Caco-2 (cell line): Measurements from ENCODE around the gene BAG2. TPM values are rescaled to one million over a fixed set of nuclear protein-coding genes. Genes with fewer than 3 reads are reported as not detected.

Source experiments
- BruUV-seq: library from RNA; stranded (reverse); fragments of 400-500 nt; replicated peaks from 2 replicates; lab custom pipeline; 2021; lab: Mats Ljungman, UMichigan
- CTCF ChIA-PET: fragments of 300-600 bp; sonication (Branson Sonifier 250); formaldehyde crosslinking; loops from one replicate; lab custom pipeline; 2022; ENCODE audit warnings: antibody characterized with exemption; lab: Charles Lee
- POLR2A ChIA-PET: fragments of 300-600 bp; sonication (Branson Sonifier 250); formaldehyde crosslinking; loops from one replicate; lab custom pipeline; 2022; ENCODE audit warnings: antibody characterized with exemption; lab: Charles Lee
- DNase-seq, 2 experiments: peaks; one replicate each; pipeline versions ENCODE4 v3.0.0 to v3.0.0-alpha.2; 2020 to 2022
- H3K27me3 ChIP-seq: replicated peaks from 2 replicates; pipeline ENCODE4 v1.6.0; 2011; ENCODE audit warnings: low read length; ENCODE audit not compliant: control insufficient read depth, insufficient read depth
- H3K36me3 ChIP-seq: 2 replicates; pipeline ENCODE4 v1.5.1; 2011; ENCODE audit warnings: low read length; ENCODE audit not compliant: control insufficient read depth, insufficient read depth
- H3K4me1 ChIP-seq: fragments of 250-450 bp; sonication (Bioruptor Pico); 2 replicates; pipeline ENCODE4 v1.5.1; 2020; ENCODE audit warnings: mild to moderate bottlenecking
- H3K4me3 ChIP-seq: 2 replicates; pipeline ENCODE4 v1.5.1; 2011; ENCODE audit warnings: low read depth, mild to moderate bottlenecking, control low read depth, low read length
- H3K9me3 ChIP-seq: fragments of 250-450 bp; sonication (Bioruptor Pico); 2 replicates; pipeline ENCODE4 v1.5.1; 2020; ENCODE audit warnings: mild to moderate bottlenecking, moderate library complexity
- H3K27ac Mint-ChIP-seq: one replicate; pipeline ENCODE4 v1.8.0; 2022; ENCODE audit warnings: mixed read lengths; ENCODE audit not compliant: unreplicated experiment
- H3K27me3 Mint-ChIP-seq: one replicate; pipeline ENCODE4 v1.8.0; 2022; ENCODE audit warnings: mixed read lengths; ENCODE audit not compliant: insufficient read depth, unreplicated experiment
- H3K36me3 Mint-ChIP-seq: one replicate; pipeline ENCODE4 v1.8.0; 2022; ENCODE audit warnings: mild to moderate bottlenecking, mixed read lengths; ENCODE audit not compliant: insufficient read depth, unreplicated experiment
- H3K4me1 Mint-ChIP-seq: one replicate; pipeline ENCODE4 v1.8.0; 2022; ENCODE audit warnings: low read depth, mixed read lengths; ENCODE audit not compliant: unreplicated experiment
- H3K4me3 Mint-ChIP-seq: one replicate; pipeline ENCODE4 v1.8.0; 2022; ENCODE audit warnings: mild to moderate bottlenecking, moderate library complexity, mixed read lengths; ENCODE audit not compliant: unreplicated experiment
- H3K9me3 Mint-ChIP-seq: one replicate; pipeline ENCODE4 v1.8.0; 2022; ENCODE audit warnings: mixed read lengths; ENCODE audit not compliant: unreplicated experiment
- intact Hi-C: fragments of 100-400 bp; cut with micrococcal nuclease; formaldehyde crosslinking; loops from one replicate; pipeline ENCODE4 v1.10.0; 2022; ENCODE audit not compliant: unreplicated experiment
- total RNA-seq: library from RNA; stranded (reverse); gene quantifications from 2 replicates; pipeline ENCODE4 v1.2.3, GENCODE V29; 2022
- TF ChIP-seq, protein P1 (sequence below), 2 experiments: fragments of 200-600 bp in 1 of 2; IDR thresholded peaks; 1 replicate in 1 of 2; 2 replicates in 1 of 2; pipeline versions ENCODE4 v1.5.1 to v1.8.0; 2011 to 2022; ENCODE audit warnings: antibody characterized with exemption in 1 of 2, control low read depth in 1 of 2, inconsistent platforms in 1 of 2, low read depth in 1 of 2, low read length in 1 of 2, mild to moderate bottlenecking in 1 of 2, moderate library complexity in 1 of 2; ENCODE audit not compliant: insufficient read depth in 1 of 2, severe bottlenecking in 1 of 2, unreplicated experiment in 1 of 2

The BAG2 gene
- total RNA-seq, 1 experiment from 2014 or later: 9.5 TPM

DNA sequence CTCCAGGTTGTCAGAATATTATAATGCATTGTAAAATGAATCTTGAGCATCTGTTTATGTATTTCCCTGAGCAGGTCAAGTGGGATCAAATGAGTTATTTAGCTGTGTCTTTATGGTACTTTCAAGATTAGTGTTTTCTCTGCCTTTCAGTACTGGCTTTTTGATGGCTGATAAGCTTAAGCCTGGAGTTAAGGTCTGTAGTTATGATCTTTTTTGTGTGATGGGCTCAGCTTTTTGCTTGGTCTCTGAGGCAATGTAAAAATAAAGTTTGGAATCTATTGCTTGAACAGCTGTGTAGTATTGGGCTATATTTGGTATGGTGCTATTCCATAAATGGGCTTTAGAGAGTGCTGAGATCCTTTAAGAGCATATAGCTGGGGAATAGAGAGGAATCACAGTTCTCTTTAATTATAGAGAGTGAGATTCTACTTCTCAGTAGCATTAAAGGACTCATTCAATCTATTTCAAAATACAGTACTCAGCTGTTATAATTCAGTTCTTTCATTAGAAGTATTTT lies 41.4 kb upstream of the BAG2 start:
- no peak overlapping the region for H3K4me3 Mint-ChIP-seq
- no peaks in the 10 kb centered on the region for H3K27me3 ChIP-seq
- no peaks in the 10 kb centered on the region for H3K9me3 ChIP-seq
- POLR2A ChIA-PET: no interaction called here
- CTCF ChIA-PET: no interaction called here
- H3K4me1 ChIP-seq: no peaks in the 10 kb centered on the region
- intact Hi-C loops: no loop called here
- no peaks in the 10 kb centered on the region for H3K27me3 Mint-ChIP-seq
- no peak overlapping the region for H3K4me3 ChIP-seq
- no peak overlapping the region for H3K27ac Mint-ChIP-seq
- no peaks in the 10 kb centered on the region for H3K4me1 Mint-ChIP-seq
- TF ChIP-seq, protein P1, sequence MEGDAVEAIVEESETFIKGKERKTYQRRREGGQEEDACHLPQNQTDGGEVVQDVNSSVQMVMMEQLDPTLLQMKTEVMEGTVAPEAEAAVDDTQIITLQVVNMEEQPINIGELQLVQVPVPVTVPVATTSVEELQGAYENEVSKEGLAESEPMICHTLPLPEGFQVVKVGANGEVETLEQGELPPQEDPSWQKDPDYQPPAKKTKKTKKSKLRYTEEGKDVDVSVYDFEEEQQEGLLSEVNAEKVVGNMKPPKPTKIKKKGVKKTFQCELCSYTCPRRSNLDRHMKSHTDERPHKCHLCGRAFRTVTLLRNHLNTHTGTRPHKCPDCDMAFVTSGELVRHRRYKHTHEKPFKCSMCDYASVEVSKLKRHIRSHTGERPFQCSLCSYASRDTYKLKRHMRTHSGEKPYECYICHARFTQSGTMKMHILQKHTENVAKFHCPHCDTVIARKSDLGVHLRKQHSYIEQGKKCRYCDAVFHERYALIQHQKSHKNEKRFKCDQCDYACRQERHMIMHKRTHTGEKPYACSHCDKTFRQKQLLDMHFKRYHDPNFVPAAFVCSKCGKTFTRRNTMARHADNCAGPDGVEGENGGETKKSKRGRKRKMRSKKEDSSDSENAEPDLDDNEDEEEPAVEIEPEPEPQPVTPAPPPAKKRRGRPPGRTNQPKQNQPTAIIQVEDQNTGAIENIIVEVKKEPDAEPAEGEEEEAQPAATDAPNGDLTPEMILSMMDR (IDR thresholded peaks at IDR 0.05; ENCODE audit: insufficient read depth in 1 of 2, low read depth in 1 of 2, low read length in 1 of 2, severe bottlenecking in 1 of 2, unreplicated experiment in 1 of 2): no peak
- H3K9me3 Mint-ChIP-seq: no peaks in the 10 kb centered on the region
- no peak for DNase-seq
- no peaks in the 10 kb centered on the region; the same call in 1 of the 2 replicates for H3K36me3 ChIP-seq
- BruUV-seq: no TSS peak
- H3K36me3 Mint-ChIP-seq: peaks cover 17% of the 10 kb centered on the region

DNA sequence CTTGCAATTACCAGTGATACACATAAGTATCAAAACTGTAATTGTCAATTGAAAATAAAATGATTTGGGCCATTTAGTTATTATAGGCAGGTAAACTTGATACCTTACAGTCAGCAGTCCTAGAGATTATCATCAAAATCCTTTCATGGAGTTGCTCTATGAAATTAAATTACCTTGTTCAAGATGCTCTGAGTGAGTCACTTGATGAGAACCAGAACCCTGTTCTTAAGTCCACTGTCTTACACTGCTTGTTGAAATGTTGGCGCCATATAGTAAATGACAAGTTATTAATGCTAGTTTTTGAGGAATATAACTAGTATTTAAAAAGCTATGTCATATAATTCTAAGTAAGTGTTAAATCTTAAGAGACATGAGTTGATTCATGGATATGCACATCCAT lies 37.2 kb upstream of the BAG2 start:
- intact Hi-C loops: no loop called here
- H3K27me3 Mint-ChIP-seq: no peaks in the 10 kb centered on the region
- no peaks in the 10 kb centered on the region for H3K4me1 ChIP-seq
- peaks cover 37% of the 10 kb centered on the region for H3K36me3 Mint-ChIP-seq
- TF ChIP-seq, protein P1 (IDR thresholded peaks at IDR 0.05; ENCODE audit: insufficient read depth in 1 of 2, low read depth in 1 of 2, low read length in 1 of 2, severe bottlenecking in 1 of 2, unreplicated experiment in 1 of 2): no peak
- no peaks in the 10 kb centered on the region for H3K4me1 Mint-ChIP-seq
- ChIA-PET CTCF (no interaction called here), POLR2A (no interaction called here)
- H3K9me3 ChIP-seq: no peaks in the 10 kb centered on the region
- H3K36me3 ChIP-seq: no peaks in the 10 kb centered on the region; the same call in 1 of the 2 replicates
- BruUV-seq: no TSS peak
- H3K4me3 Mint-ChIP-seq: no peak overlapping the region
- no peaks in the 10 kb centered on the region for H3K27me3 ChIP-seq
- H3K4me3 ChIP-seq: no peak overlapping the region
- no peak overlapping the region for H3K27ac Mint-ChIP-seq
- no peak for DNase-seq
- no peaks in the 10 kb centered on the region for H3K9me3 Mint-ChIP-seq

DNA sequence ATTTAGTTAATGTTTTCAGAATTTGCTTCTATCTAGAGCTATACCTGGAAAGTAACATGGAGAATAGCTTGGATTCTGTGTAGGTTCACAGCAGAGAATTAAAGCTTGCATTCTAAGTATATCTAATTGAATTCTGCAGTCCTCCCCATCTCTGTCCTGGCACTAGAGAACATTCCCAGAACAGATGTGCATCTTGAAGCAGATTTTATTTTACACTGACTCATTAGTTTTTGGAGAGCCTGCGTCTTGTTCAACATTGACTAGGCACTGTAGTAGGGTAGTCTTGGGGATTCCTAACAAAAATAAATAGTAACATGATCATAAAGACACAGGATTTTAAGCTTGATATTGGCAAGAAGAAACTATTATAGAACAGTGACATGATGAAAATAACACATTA lies 36.2 kb upstream of the BAG2 start:
- no TSS peak for BruUV-seq
- POLR2A ChIA-PET: no interaction called here
- no peaks in the 10 kb centered on the region for H3K4me1 ChIP-seq
- H3K27me3 ChIP-seq: no peaks in the 10 kb centered on the region
- TF ChIP-seq, protein P1 (IDR thresholded peaks at IDR 0.05; ENCODE audit: insufficient read depth in 1 of 2, low read depth in 1 of 2, low read length in 1 of 2, severe bottlenecking in 1 of 2, unreplicated experiment in 1 of 2): no peak
- Mint-ChIP-seq H3K27me3 (no peaks in the 10 kb centered on the region), H3K27ac (no peak overlapping the region), H3K36me3 (peaks cover 37% of the 10 kb centered on the region), H3K4me1 (no peaks in the 10 kb centered on the region), H3K4me3 (no peak overlapping the region), H3K9me3 (no peaks in the 10 kb centered on the region)
- no peak for DNase-seq
- no peaks in the 10 kb centered on the region for H3K9me3 ChIP-seq
- intact Hi-C loops: no loop called here
- CTCF ChIA-PET: no interaction called here
- H3K4me3 ChIP-seq: no peak overlapping the region
- H3K36me3 ChIP-seq: no peaks in the 10 kb centered on the region; the same call in 1 of the 2 replicates
